Measurements from ENCODE around the gene RILPL1. TPM values are rescaled to one million over a fixed set of nuclear protein-coding genes. Genes with fewer than 3 reads are reported as not detected.

Gene RILPL1
- total RNA-seq, 1 experiment from 2014 or later = 11.5 TPM

- H3K4me2 ChIP-seq = no peak overlapping the region
- CTCF ChIA-PET = no interaction called here
Measured at GRCh38 chr12:123526542-123527080, 6.9 kb downstream of the RILPL1 start.

GRCh38 chr12:123524378-123524777 is 9.1 kb downstream of the RILPL1 start:
- no peak for DNase-seq
- H3K4me2 ChIP-seq = no peak overlapping the region
- no peaks in the 10 kb centered on the region for H3K9me2 ChIP-seq (ENCODE audit: insufficient read depth)
- TF ChIP-seq, protein P1, sequence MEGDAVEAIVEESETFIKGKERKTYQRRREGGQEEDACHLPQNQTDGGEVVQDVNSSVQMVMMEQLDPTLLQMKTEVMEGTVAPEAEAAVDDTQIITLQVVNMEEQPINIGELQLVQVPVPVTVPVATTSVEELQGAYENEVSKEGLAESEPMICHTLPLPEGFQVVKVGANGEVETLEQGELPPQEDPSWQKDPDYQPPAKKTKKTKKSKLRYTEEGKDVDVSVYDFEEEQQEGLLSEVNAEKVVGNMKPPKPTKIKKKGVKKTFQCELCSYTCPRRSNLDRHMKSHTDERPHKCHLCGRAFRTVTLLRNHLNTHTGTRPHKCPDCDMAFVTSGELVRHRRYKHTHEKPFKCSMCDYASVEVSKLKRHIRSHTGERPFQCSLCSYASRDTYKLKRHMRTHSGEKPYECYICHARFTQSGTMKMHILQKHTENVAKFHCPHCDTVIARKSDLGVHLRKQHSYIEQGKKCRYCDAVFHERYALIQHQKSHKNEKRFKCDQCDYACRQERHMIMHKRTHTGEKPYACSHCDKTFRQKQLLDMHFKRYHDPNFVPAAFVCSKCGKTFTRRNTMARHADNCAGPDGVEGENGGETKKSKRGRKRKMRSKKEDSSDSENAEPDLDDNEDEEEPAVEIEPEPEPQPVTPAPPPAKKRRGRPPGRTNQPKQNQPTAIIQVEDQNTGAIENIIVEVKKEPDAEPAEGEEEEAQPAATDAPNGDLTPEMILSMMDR (conservative IDR thresholded peaks at IDR 0.05) = no peak
- TF ChIP-seq EZH2 (IDR thresholded peaks at IDR 0.05; ENCODE audit: low read depth) = no peak
- no peaks in the 10 kb centered on the region for H4K20me1 ChIP-seq (ENCODE audit: insufficient read depth)
- CTCF ChIA-PET = no interaction called here
- H3F3A ChIP-seq (ENCODE audit: insufficient read depth, low read depth) = peaks cover 10% of the 10 kb centered on the region; the same call in 1 of the 2 replicates
- H3K79me2 ChIP-seq (ENCODE audit: low read depth) = no peaks in the 10 kb centered on the region
- H3K4me3 ChIP-seq = no peak overlapping the region
- H3K4me1 ChIP-seq (replicated peaks; ENCODE audit: insufficient read depth) = peaks cover 9% of the 10 kb centered on the region
- POLR2A ChIA-PET (ENCODE audit: unreplicated experiment) = no interaction called here
- no TSS peak for BruUV-seq (replicated peaks)
- no peaks in the 10 kb centered on the region for H3K36me3 ChIP-seq (ENCODE audit: low read depth)
- no peak overlapping the region for H2AFZ ChIP-seq
- H3K27ac ChIP-seq = no peak overlapping the region
- intact Hi-C loops (cut with micrococcal nuclease; ENCODE audit: unreplicated experiment) = no loop called here
- H3K9me3 ChIP-seq (ENCODE audit: insufficient read depth, low read depth) = no peaks in the 10 kb centered on the region
- no peaks in the 10 kb centered on the region for H3K27me3 ChIP-seq (ENCODE audit: insufficient read depth, low read depth)

More at GRCh38 chr12:123526542-123527080, 6.9 kb downstream of the RILPL1 start:
- Histone ChIP-seq H4K20me1 (ENCODE audit: insufficient read depth) (no peaks in the 10 kb centered on the region), H3K36me3 (ENCODE audit: low read depth) (no peaks in the 10 kb centered on the region), H3K9me2 (ENCODE audit: insufficient read depth) (no peaks in the 10 kb centered on the region), H3K27me3 (ENCODE audit: insufficient read depth, low read depth) (no peaks in the 10 kb centered on the region), H3F3A (ENCODE audit: insufficient read depth, low read depth) (no peaks in the 10 kb centered on the region), H3K27ac (no peak overlapping the region), H3K9me3 (ENCODE audit: insufficient read depth, low read depth) (no peaks in the 10 kb centered on the region), H3K4me1 (replicated peaks; ENCODE audit: insufficient read depth) (no peaks in the 10 kb centered on the region), H2AFZ (no peak overlapping the region), H3K4me3 (no peak overlapping the region), H3K79me2 (ENCODE audit: low read depth) (no peaks in the 10 kb centered on the region)
- POLR2A ChIA-PET (ENCODE audit: unreplicated experiment) = no interaction called here
- intact Hi-C loops (cut with micrococcal nuclease; ENCODE audit: unreplicated experiment) = no loop called here
- TF ChIP-seq EZH2 (IDR thresholded peaks at IDR 0.05; ENCODE audit: low read depth) = no peak
- TF ChIP-seq, protein P1 (conservative IDR thresholded peaks at IDR 0.05) = no peak
- DNase-seq = no peak
- BruUV-seq (replicated peaks) = no TSS peak

GRCh38 chr12:123523518-123523917 is 10.0 kb downstream of the RILPL1 start:
- H3K36me3 ChIP-seq (ENCODE audit: low read depth) = no peaks in the 10 kb centered on the region
- H2AFZ ChIP-seq = no peak overlapping the region
- peaks cover 17% of the 10 kb centered on the region; the same call in 1 of the 2 replicates for H3F3A ChIP-seq (ENCODE audit: insufficient read depth, low read depth)
- ChIA-PET CTCF (no interaction called here), POLR2A (ENCODE audit: unreplicated experiment) (no interaction called here)
- H3K4me3 ChIP-seq = no peak overlapping the region
- H3K79me2 ChIP-seq (ENCODE audit: low read depth) = no peaks in the 10 kb centered on the region
- peaks cover 16% of the 10 kb centered on the region for H3K4me1 ChIP-seq (replicated peaks; ENCODE audit: insufficient read depth)
- no peaks in the 10 kb centered on the region for H3K9me2 ChIP-seq (ENCODE audit: insufficient read depth)
- H3K4me2 ChIP-seq = no peak overlapping the region
- intact Hi-C loops (cut with micrococcal nuclease; ENCODE audit: unreplicated experiment) = no loop called here
- BruUV-seq (replicated peaks) = no TSS peak
- no peaks in the 10 kb centered on the region for H4K20me1 ChIP-seq (ENCODE audit: insufficient read depth)
- DNase-seq = no peak
- TF ChIP-seq EZH2 (IDR thresholded peaks at IDR 0.05; ENCODE audit: low read depth) = no peak
- TF ChIP-seq, protein P1 (conservative IDR thresholded peaks at IDR 0.05) = no peak
- no peaks in the 10 kb centered on the region for H3K27me3 ChIP-seq (ENCODE audit: insufficient read depth, low read depth)
- H3K27ac ChIP-seq = no peak overlapping the region
- no peaks in the 10 kb centered on the region for H3K9me3 ChIP-seq (ENCODE audit: insufficient read depth, low read depth)

All from PC-9 (cell line).